WTC11 (cell line): ENCODE data around the gene TLR10. TPM values are rescaled to one million over a fixed set of nuclear protein-coding genes. Genes with fewer than 3 reads are reported as not detected.

Experiments
- ATAC-seq: fragments of 200-7000 bp; cut with Tn5 transposase; 2 replicates; pipeline ENCODE4 v1.10.0; 2021; ENCODE audit warnings: mild to moderate bottlenecking, moderate library complexity
- CTCF ChIA-PET: fragments of 300-600 bp; sonication (Branson Sonifier 250); formaldehyde crosslinking; loops from one replicate; lab custom pipeline; 2021; ENCODE audit warnings: antibody characterized with exemption; lab: Charles Lee
- POLR2A ChIA-PET: fragments of 350-600 bp; sonication (Branson Sonifier 250); formaldehyde crosslinking; loops from one replicate; lab custom pipeline; 2021; ENCODE audit warnings: antibody characterized with exemption; lab: Charles Lee
- DNase-seq: peaks from one replicate; pipeline ENCODE4 v3.0.0; 2021; ENCODE audit warnings: low spot score
- H3K27ac Mint-ChIP-seq: 2 replicates; pipeline ENCODE4 v1.8.0; 2021; ENCODE audit warnings: mixed read lengths
- H3K27me3 Mint-ChIP-seq: 2 replicates; pipeline ENCODE4 v1.8.0; 2021; ENCODE audit warnings: low read depth, mild to moderate bottlenecking, moderate library complexity, mixed read lengths
- H3K36me3 Mint-ChIP-seq: 2 replicates; pipeline ENCODE4 v1.8.0; 2021; ENCODE audit warnings: mixed read lengths
- H3K4me1 Mint-ChIP-seq: 2 replicates; pipeline ENCODE4 v1.8.0; 2022; ENCODE audit warnings: mixed read lengths
- H3K4me3 Mint-ChIP-seq: 2 replicates; pipeline ENCODE4 v1.8.0; 2021; ENCODE audit warnings: mild to moderate bottlenecking, moderate library complexity, mixed read lengths
- H3K9me3 Mint-ChIP-seq: 2 replicates; pipeline ENCODE4 v1.8.0; 2021; ENCODE audit warnings: mixed read lengths
- AR ChIP-seq: fragments of 250-450 bp; sonication (Bioruptor Pico); IDR thresholded peaks from 2 replicates; pipeline ENCODE4 v1.9.0; 2021; ENCODE audit warnings: mild to moderate bottlenecking
- ATF1 ChIP-seq: sonication (generic); formaldehyde crosslinking; IDR thresholded peaks from 2 replicates; pipeline ENCODE4 v1.8.1; 2023; ENCODE audit warnings: mild to moderate bottlenecking, moderate library complexity, missing genetic modification reagents
- ETV6 ChIP-seq: sonication (generic); formaldehyde crosslinking; IDR thresholded peaks from 2 replicates; pipeline ENCODE4 v1.8.1; 2022; ENCODE audit warnings: mild to moderate bottlenecking, missing genetic modification reagents
- FOXK1 ChIP-seq: sonication (generic); formaldehyde crosslinking; IDR thresholded peaks from 2 replicates; pipeline ENCODE4 v1.8.0; 2022; ENCODE audit warnings: mild to moderate bottlenecking, moderate library complexity, missing genetic modification reagents
- NR2C2 ChIP-seq: sonication (generic); formaldehyde crosslinking; IDR thresholded peaks from 2 replicates; pipeline ENCODE4 v1.8.0; 2022; ENCODE audit warnings: mild to moderate bottlenecking, missing genetic modification reagents
- NR3C1 ChIP-seq: sonication (generic); formaldehyde crosslinking; conservative IDR thresholded peaks from 2 replicates; pipeline ENCODE4 v1.8.1; 2023; ENCODE audit warnings: low read depth, mild to moderate bottlenecking, missing genetic modification reagents
- PREB ChIP-seq: sonication (generic); formaldehyde crosslinking; IDR thresholded peaks from 2 replicates; pipeline ENCODE4 v1.8.1; 2022; ENCODE audit warnings: mild to moderate bottlenecking, missing genetic modification reagents, moderate library complexity, borderline replicate concordance
- RELA ChIP-seq: sonication (generic); formaldehyde crosslinking; IDR thresholded peaks from 2 replicates; pipeline ENCODE4 v1.8.1; 2022; ENCODE audit warnings: missing genetic modification reagents, mild to moderate bottlenecking, borderline replicate concordance
- SMAD3 ChIP-seq: sonication (generic); formaldehyde crosslinking; IDR thresholded peaks from 2 replicates; pipeline ENCODE4 v1.8.0; 2022; ENCODE audit warnings: missing genetic modification reagents, mild to moderate bottlenecking, borderline replicate concordance
- SP1 ChIP-seq: sonication (generic); formaldehyde crosslinking; conservative IDR thresholded peaks from 2 replicates; pipeline ENCODE4 v1.8.1; 2022; ENCODE audit warnings: missing genetic modification reagents
- USF1 ChIP-seq: sonication (generic); formaldehyde crosslinking; IDR thresholded peaks from 2 replicates; pipeline ENCODE4 v1.8.0; 2022; ENCODE audit warnings: mild to moderate bottlenecking, missing genetic modification reagents
- ZNF232 ChIP-seq: sonication (generic); formaldehyde crosslinking; IDR thresholded peaks from 2 replicates; pipeline ENCODE4 v1.8.0; 2022; ENCODE audit warnings: mild to moderate bottlenecking, missing genetic modification reagents
- ZNF416 ChIP-seq: fragments of 250-450 bp; sonication (Bioruptor Pico); IDR thresholded peaks from 2 replicates; pipeline ENCODE4 v1.9.0; 2021; ENCODE audit warnings: mild to moderate bottlenecking, inconsistent platforms
- total RNA-seq: library from RNA; stranded (reverse); gene quantifications from 3 replicates; pipeline ENCODE4 v1.2.3, GENCODE V29; 2021
- TF ChIP-seq, protein P1 (sequence below): sonication (generic); formaldehyde crosslinking; IDR thresholded peaks from 2 replicates; pipeline ENCODE4 v1.8.1; 2023; ENCODE audit warnings: mild to moderate bottlenecking, missing genetic modification reagents, borderline replicate concordance
- TF ChIP-seq, protein P2 (sequence below): sonication (generic); formaldehyde crosslinking; IDR thresholded peaks from 2 replicates; pipeline ENCODE4 v1.8.1; 2022; ENCODE audit warnings: low read depth, mild to moderate bottlenecking, moderate library complexity, missing genetic modification reagents, borderline replicate concordance
- TF ChIP-seq, protein P3 (sequence below): sonication (generic); formaldehyde crosslinking; IDR thresholded peaks from 2 replicates; pipeline ENCODE4 v1.8.1; 2023; ENCODE audit warnings: mild to moderate bottlenecking, missing genetic modification reagents

Gene TLR10
- total RNA-seq, 1 experiment from 2014 or later = not detected

GRCh38 chr4:38723726-38724474 lies 58.9 kb downstream of the TLR10 start:
- no peaks in the 10 kb centered on the region; the same call in 1 of the 2 replicates for H3K27me3 Mint-ChIP-seq
- no peak; the same call in 1 of the 2 replicates for ATAC-seq
- no peak overlapping the region for H3K27ac Mint-ChIP-seq
- CTCF ChIA-PET = no interaction called here
- H3K9me3 Mint-ChIP-seq = no peaks in the 10 kb centered on the region
- H3K4me3 Mint-ChIP-seq = no peak overlapping the region
- TF ChIP-seq, protein P1, sequence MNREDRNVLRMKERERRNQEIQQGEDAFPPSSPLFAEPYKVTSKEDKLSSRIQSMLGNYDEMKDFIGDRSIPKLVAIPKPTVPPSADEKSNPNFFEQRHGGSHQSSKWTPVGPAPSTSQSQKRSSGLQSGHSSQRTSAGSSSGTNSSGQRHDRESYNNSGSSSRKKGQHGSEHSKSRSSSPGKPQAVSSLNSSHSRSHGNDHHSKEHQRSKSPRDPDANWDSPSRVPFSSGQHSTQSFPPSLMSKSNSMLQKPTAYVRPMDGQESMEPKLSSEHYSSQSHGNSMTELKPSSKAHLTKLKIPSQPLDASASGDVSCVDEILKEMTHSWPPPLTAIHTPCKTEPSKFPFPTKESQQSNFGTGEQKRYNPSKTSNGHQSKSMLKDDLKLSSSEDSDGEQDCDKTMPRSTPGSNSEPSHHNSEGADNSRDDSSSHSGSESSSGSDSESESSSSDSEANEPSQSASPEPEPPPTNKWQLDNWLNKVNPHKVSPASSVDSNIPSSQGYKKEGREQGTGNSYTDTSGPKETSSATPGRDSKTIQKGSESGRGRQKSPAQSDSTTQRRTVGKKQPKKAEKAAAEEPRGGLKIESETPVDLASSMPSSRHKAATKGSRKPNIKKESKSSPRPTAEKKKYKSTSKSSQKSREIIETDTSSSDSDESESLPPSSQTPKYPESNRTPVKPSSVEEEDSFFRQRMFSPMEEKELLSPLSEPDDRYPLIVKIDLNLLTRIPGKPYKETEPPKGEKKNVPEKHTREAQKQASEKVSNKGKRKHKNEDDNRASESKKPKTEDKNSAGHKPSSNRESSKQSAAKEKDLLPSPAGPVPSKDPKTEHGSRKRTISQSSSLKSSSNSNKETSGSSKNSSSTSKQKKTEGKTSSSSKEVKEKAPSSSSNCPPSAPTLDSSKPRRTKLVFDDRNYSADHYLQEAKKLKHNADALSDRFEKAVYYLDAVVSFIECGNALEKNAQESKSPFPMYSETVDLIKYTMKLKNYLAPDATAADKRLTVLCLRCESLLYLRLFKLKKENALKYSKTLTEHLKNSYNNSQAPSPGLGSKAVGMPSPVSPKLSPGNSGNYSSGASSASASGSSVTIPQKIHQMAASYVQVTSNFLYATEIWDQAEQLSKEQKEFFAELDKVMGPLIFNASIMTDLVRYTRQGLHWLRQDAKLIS (CRISPR knock-in tag) = no peak
- TF ChIP-seq USF1 (CRISPR knock-in tag) (no peak), ZNF232 (CRISPR knock-in tag) (no peak), NR3C1 (CRISPR knock-in tag) (no peak), NR2C2 (no peak), ATF1 (CRISPR knock-in tag) (no peak), SP1 (CRISPR knock-in tag) (no peak)
- TF ChIP-seq, protein P2, sequence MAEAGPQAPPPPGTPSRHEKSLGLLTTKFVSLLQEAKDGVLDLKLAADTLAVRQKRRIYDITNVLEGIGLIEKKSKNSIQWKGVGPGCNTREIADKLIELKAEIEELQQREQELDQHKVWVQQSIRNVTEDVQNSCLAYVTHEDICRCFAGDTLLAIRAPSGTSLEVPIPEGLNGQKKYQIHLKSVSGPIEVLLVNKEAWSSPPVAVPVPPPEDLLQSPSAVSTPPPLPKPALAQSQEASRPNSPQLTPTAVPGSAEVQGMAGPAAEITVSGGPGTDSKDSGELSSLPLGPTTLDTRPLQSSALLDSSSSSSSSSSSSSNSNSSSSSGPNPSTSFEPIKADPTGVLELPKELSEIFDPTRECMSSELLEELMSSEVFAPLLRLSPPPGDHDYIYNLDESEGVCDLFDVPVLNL (CRISPR knock-in tag) = no peak
- TF ChIP-seq, protein P3, sequence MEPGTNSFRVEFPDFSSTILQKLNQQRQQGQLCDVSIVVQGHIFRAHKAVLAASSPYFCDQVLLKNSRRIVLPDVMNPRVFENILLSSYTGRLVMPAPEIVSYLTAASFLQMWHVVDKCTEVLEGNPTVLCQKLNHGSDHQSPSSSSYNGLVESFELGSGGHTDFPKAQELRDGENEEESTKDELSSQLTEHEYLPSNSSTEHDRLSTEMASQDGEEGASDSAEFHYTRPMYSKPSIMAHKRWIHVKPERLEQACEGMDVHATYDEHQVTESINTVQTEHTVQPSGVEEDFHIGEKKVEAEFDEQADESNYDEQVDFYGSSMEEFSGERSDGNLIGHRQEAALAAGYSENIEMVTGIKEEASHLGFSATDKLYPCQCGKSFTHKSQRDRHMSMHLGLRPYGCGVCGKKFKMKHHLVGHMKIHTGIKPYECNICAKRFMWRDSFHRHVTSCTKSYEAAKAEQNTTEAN (CRISPR knock-in tag) = no peak
- peaks cover 23% of the 10 kb centered on the region for H3K4me1 Mint-ChIP-seq
- POLR2A ChIA-PET = no interaction called here
- no peak for DNase-seq
- H3K36me3 Mint-ChIP-seq = no peaks in the 10 kb centered on the region

GRCh38 chr4:38723114-38723513 lies 59.7 kb downstream of the TLR10 start:
- ATAC-seq = no peak
- Mint-ChIP-seq H3K27me3 (no peaks in the 10 kb centered on the region; the same call in 1 of the 2 replicates), H3K4me3 (no peak overlapping the region), H3K27ac (no peak overlapping the region), H3K36me3 (no peaks in the 10 kb centered on the region)
- CTCF ChIA-PET = no interaction called here
- no peak for DNase-seq
- TF ChIP-seq ZNF416 = no peak
- no peak for TF ChIP-seq AR (CRISPR knock-in tag)
- no peak for TF ChIP-seq ETV6 (CRISPR knock-in tag)
- no peak for TF ChIP-seq FOXK1 (CRISPR knock-in tag)
- TF ChIP-seq SP1 (CRISPR knock-in tag) = no peak
- no peak for TF ChIP-seq PREB
- TF ChIP-seq RELA (CRISPR knock-in tag) = no peak
- no peak for TF ChIP-seq SMAD3 (CRISPR knock-in tag)
- TF ChIP-seq, all 79 proteins: peak for 0
- peaks cover 15% of the 10 kb centered on the region for H3K4me1 Mint-ChIP-seq
- no peaks in the 10 kb centered on the region; the same call in 1 of the 2 replicates for H3K9me3 Mint-ChIP-seq
- POLR2A ChIA-PET = no interaction called here
